ENCODE data around the gene TMEM60. TPM values are rescaled to one million over a fixed set of nuclear protein-coding genes. Genes with fewer than 3 reads are reported as not detected.
A peak's percentile ranks its signal among the peaks of the same experiment; 100 is the strongest.

TMEM60 gene, protein sequence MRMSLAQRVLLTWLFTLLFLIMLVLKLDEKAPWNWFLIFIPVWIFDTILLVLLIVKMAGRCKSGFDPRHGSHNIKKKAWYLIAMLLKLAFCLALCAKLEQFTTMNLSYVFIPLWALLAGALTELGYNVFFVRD
- 1 to 10 TPM; 4.9 to 9.9 TPM for total RNA-seq
- polyA plus RNA-seq: 10 to 100 TPM in 1 of 2 donors, 1 to 10 TPM in 1; 9.7 to 16.7 TPM

DNA sequence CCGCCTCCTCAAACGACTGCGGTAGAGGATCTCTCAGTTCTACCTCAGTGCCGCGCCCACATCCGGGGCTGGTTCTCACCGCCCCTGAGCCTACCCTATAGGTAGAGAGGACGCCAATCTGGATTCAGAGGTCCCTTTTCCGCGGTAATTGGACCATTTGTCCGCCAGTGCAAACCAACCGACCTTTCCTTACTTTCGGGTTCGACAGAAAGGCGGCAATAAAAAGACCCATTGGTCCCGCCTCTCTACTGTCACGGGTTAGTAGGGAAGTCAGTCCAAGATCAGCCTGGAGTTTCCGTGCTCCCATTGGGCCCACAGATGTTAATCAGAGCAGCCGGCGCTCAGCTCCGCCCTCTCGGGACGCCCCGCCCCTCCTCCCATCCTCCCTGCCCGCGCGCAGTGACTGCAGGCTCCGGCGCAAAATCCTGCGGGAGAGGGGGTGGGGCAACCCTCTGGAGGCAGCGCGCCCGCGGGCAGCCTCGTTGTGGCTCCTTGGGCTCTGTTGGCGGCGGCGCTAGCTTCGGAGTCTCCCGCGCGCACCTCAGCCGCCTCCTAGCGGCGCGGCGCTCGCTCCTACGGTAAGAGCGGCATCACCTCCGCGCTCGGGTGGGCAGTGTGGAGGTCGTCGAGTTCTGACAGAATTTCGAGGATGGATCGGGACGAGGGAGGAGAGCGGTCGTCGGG, at the start of gene TMEM60, which contains the start of gene PHTF2:
TMEM60 (minus strand) TSS at position 41 of the 684 bp plus-strand sequence. CDS start 4,061 bp downstream, outside the sequence.
PHTF2 (plus strand) TSS at position 380 of the 684 bp plus-strand sequence.
- Histone ChIP-seq H3K9me3 (ENCODE audit: control insufficient read depth in 4 of 4, low read length in 3 of 4) (no peaks in the 10 kb centered on the region), H3K9ac (ENCODE audit: low read depth in 1 of 2, low read length in 2 of 2) (peak within 1 kb of the TSS; percentile 77 to 86), H3K27ac (ENCODE audit: low read depth in 1 of 2, low read length in 2 of 2) (peak within 1 kb of the TSS; percentile 72 to 92), H3K4me3 (ENCODE audit: low read depth in 1 of 3, low read length in 3 of 3) (peak within 1 kb of the TSS; percentile 85 to 96 (median 88)), H3K36me3 (ENCODE audit: control insufficient read depth in 4 of 4, insufficient read depth in 3 of 4, low read depth in 1 of 4, low read length in 3 of 4) (no peaks in the 10 kb centered on the region), H3K27me3 (ENCODE audit: control insufficient read depth in 4 of 4, insufficient read depth in 4 of 4, low read length in 3 of 4) (no peaks in the 10 kb centered on the region), H3K4me1 (ENCODE audit: control insufficient read depth in 4 of 4, insufficient read depth in 4 of 4, low read length in 3 of 4) (peaks cover 2 to 35% (median 21%) of the 10 kb centered on the region in 4 donors)
- TF ChIP-seq, protein P1, sequence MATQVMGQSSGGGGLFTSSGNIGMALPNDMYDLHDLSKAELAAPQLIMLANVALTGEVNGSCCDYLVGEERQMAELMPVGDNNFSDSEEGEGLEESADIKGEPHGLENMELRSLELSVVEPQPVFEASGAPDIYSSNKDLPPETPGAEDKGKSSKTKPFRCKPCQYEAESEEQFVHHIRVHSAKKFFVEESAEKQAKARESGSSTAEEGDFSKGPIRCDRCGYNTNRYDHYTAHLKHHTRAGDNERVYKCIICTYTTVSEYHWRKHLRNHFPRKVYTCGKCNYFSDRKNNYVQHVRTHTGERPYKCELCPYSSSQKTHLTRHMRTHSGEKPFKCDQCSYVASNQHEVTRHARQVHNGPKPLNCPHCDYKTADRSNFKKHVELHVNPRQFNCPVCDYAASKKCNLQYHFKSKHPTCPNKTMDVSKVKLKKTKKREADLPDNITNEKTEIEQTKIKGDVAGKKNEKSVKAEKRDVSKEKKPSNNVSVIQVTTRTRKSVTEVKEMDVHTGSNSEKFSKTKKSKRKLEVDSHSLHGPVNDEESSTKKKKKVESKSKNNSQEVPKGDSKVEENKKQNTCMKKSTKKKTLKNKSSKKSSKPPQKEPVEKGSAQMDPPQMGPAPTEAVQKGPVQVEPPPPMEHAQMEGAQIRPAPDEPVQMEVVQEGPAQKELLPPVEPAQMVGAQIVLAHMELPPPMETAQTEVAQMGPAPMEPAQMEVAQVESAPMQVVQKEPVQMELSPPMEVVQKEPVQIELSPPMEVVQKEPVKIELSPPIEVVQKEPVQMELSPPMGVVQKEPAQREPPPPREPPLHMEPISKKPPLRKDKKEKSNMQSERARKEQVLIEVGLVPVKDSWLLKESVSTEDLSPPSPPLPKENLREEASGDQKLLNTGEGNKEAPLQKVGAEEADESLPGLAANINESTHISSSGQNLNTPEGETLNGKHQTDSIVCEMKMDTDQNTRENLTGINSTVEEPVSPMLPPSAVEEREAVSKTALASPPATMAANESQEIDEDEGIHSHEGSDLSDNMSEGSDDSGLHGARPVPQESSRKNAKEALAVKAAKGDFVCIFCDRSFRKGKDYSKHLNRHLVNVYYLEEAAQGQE (IDR thresholded peaks at IDR 0.05): peak; percentile 66
- TF ChIP-seq RXRA (IDR thresholded peaks at IDR 0.05): peak; percentile 49 to 81
- TF ChIP-seq, protein P2, sequence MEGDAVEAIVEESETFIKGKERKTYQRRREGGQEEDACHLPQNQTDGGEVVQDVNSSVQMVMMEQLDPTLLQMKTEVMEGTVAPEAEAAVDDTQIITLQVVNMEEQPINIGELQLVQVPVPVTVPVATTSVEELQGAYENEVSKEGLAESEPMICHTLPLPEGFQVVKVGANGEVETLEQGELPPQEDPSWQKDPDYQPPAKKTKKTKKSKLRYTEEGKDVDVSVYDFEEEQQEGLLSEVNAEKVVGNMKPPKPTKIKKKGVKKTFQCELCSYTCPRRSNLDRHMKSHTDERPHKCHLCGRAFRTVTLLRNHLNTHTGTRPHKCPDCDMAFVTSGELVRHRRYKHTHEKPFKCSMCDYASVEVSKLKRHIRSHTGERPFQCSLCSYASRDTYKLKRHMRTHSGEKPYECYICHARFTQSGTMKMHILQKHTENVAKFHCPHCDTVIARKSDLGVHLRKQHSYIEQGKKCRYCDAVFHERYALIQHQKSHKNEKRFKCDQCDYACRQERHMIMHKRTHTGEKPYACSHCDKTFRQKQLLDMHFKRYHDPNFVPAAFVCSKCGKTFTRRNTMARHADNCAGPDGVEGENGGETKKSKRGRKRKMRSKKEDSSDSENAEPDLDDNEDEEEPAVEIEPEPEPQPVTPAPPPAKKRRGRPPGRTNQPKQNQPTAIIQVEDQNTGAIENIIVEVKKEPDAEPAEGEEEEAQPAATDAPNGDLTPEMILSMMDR (IDR thresholded peaks at IDR 0.05; ENCODE audit: low read depth, low read length, missing input control): peak; percentile 57
- TF ChIP-seq, protein P3, sequence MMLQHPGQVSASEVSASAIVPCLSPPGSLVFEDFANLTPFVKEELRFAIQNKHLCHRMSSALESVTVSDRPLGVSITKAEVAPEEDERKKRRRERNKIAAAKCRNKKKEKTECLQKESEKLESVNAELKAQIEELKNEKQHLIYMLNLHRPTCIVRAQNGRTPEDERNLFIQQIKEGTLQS (IDR thresholded peaks at IDR 0.05): no peak
- TF ChIP-seq, protein P4, sequence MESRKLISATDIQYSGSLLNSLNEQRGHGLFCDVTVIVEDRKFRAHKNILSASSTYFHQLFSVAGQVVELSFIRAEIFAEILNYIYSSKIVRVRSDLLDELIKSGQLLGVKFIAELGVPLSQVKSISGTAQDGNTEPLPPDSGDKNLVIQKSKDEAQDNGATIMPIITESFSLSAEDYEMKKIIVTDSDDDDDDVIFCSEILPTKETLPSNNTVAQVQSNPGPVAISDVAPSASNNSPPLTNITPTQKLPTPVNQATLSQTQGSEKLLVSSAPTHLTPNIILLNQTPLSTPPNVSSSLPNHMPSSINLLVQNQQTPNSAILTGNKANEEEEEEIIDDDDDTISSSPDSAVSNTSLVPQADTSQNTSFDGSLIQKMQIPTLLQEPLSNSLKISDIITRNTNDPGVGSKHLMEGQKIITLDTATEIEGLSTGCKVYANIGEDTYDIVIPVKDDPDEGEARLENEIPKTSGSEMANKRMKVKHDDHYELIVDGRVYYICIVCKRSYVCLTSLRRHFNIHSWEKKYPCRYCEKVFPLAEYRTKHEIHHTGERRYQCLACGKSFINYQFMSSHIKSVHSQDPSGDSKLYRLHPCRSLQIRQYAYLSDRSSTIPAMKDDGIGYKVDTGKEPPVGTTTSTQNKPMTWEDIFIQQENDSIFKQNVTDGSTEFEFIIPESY (IDR thresholded peaks at IDR 0.05): peak; percentile 76
- TF ChIP-seq JUND (IDR thresholded peaks at IDR 0.05): peak in 1 of 2 donors; percentile 57
- peak; percentile 97 for TF ChIP-seq SP1 (IDR thresholded peaks at IDR 0.05)
- peak; percentile 32 to 82 for TF ChIP-seq HNF4A (conservative IDR thresholded peaks at IDR 0.05)
- TF ChIP-seq, protein P5, sequence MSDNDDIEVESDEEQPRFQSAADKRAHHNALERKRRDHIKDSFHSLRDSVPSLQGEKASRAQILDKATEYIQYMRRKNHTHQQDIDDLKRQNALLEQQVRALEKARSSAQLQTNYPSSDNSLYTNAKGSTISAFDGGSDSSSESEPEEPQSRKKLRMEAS (IDR thresholded peaks at IDR 0.05): peak; percentile 71
- peak; percentile 55 for TF ChIP-seq HNF4G (IDR thresholded peaks at IDR 0.05)
- TF ChIP-seq GABPA (IDR thresholded peaks at IDR 0.05 in 1 of 2, conservative IDR thresholded peaks at IDR 0.05 in 1 of 2): peak; percentile 69 to 91
- peak; percentile 70 to 73 for TF ChIP-seq RAD21 (IDR thresholded peaks at IDR 0.05)
- TF ChIP-seq YY1 (IDR thresholded peaks at IDR 0.05): peak; percentile 82
- peak; percentile 79 for TF ChIP-seq NR2F2 (IDR thresholded peaks at IDR 0.05)
- TF ChIP-seq EGR1 (IDR thresholded peaks at IDR 0.05; ENCODE audit: low read depth in 2 of 2): no peak
- TF ChIP-seq TAF1 (conservative IDR thresholded peaks at IDR 0.05): peak; percentile 64
- no peak for TF ChIP-seq FOXA1 (IDR thresholded peaks at IDR 0.05)
- peak; percentile 57 for TF ChIP-seq FOXA2 (IDR thresholded peaks at IDR 0.05)
- WGBS: under 1% methylated on average over 61 of the region's 61 CpGs
- DNase-seq (ENCODE audit: low spot score): peak; percentile 96
